ENCODE measurements around the gene RGS11. TPM values are rescaled to one million over a fixed set of nuclear protein-coding genes. Genes with fewer than 3 reads are reported as not detected.

The RGS11 gene
- total and polyA plus RNA-seq, 2 donors, result 2.4 to 6.9 TPM

DNA sequence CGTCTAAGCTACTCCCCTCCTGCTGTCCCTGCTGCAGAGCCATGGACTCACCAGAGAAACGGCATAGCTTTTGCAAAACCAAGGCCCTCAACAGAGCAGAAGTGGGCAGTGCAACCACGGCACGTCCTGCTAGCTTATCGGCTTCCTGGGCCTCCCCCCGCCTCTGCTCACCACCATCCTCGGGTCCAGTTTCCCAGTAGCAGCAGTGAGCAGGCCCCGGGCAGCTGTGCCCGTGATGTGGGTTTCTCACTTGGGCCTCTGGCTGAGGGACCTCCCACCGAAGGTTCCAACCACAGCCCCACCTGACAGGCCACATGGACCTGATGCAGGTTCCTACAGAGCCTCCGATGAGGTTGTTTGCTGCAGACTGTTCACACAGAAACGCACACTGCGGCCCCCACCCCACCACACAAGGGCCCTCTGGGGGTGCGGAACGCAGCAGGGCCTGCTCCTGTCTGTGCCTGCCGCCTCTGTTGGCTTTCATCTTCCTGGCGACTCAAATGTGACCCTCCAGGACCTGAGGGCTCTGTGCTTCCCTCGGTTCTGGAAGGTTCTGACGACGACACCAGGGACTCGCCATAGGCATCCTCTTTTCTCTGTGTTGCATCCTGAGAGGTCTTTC lies 32.1 kb upstream of the RGS11 start:
- 88% methylated on average over 21 of the region's 21 CpGs for WGBS
- Histone ChIP-seq H3K36me3 (ENCODE audit: insufficient read depth) (no peaks in the 10 kb centered on the region), H3K27ac (ENCODE audit: low read depth) (no peak overlapping the region)

DNA sequence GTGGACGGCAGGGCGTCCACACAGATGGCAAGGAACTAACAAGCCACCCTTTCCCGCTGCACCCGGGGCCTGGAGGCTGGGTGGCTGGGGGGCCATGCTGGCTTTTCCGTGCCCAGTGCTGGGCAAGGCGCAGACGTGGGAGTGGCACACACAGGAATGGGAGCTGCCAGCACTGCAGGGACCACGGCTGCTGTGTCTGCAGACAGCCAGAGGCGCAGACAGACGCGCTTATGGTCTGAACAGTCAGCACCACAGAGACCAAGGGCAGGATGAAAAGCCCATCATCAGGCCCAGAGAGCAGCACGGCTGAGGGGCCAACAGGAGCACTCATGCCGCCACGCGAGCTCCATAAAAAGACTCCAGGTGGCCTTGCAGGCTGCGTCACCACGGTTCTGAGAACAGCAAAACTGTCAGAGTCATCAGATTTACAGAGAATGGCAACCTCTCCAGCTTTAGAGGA lies 31.2 kb upstream of the RGS11 start:
- no peaks in the 10 kb centered on the region for H3K36me3 ChIP-seq (ENCODE audit: insufficient read depth)
- DNase-seq (ENCODE audit: extremely low spot score), result no peak
- 85% methylated on average over 17 of the region's 17 CpGs for WGBS
- no peak overlapping the region for H3K4me3 ChIP-seq (ENCODE audit: low read depth, low read length)
- no peak overlapping the region for H3K27ac ChIP-seq (ENCODE audit: low read depth)
- H3K4me1 ChIP-seq (ENCODE audit: insufficient read depth), result no peaks in the 10 kb centered on the region

More for the DNA sequence above, 32.1 kb upstream of the RGS11 start:
- DNase-seq (ENCODE audit: extremely low spot score), result no peak
- no peaks in the 10 kb centered on the region for H3K4me1 ChIP-seq (ENCODE audit: insufficient read depth)
- no peak overlapping the region for H3K4me3 ChIP-seq (ENCODE audit: low read depth, low read length)

DNA sequence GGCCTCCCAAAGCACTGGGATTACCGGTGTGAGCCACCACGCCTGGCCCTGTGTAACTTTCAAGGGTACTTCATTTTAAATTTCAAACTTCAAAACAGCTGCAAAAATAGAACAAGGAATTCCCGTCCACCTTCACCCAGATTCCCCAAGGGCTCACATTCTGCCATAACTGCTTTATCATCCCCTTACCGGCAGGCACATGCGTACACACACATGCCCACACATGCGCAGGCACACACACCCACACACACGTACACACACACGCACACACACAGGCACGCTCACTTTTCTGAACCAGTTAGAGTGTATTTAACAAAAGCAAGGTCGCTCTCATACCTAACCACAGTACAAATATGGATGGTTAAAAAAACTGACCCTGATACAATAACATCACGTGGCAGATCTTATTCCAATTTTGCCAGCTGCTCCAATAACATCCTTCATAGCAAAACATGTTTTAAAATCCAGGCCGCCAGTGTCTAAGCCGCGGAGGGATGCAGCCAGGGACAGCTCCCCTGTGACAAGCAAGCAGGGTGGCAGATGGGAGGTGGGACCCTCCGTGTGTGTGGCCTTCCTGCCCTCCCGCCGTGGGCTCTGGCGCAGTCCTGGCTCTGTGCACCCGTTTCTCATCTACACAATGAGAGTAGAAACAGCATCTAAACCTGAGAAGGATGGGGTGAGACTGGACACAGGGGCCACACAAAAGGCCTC lies 30.3 kb upstream of the RGS11 start:
- Histone ChIP-seq H3K4me3 (ENCODE audit: low read depth, low read length) (no peak overlapping the region), H3K4me1 (ENCODE audit: insufficient read depth) (no peaks in the 10 kb centered on the region), H3K27ac (ENCODE audit: low read depth) (no peak overlapping the region), H3K36me3 (ENCODE audit: insufficient read depth) (no peaks in the 10 kb centered on the region)
- no peak for DNase-seq (ENCODE audit: extremely low spot score)
- WGBS, result 84% methylated on average over 19 of the region's 19 CpGs

DNA sequence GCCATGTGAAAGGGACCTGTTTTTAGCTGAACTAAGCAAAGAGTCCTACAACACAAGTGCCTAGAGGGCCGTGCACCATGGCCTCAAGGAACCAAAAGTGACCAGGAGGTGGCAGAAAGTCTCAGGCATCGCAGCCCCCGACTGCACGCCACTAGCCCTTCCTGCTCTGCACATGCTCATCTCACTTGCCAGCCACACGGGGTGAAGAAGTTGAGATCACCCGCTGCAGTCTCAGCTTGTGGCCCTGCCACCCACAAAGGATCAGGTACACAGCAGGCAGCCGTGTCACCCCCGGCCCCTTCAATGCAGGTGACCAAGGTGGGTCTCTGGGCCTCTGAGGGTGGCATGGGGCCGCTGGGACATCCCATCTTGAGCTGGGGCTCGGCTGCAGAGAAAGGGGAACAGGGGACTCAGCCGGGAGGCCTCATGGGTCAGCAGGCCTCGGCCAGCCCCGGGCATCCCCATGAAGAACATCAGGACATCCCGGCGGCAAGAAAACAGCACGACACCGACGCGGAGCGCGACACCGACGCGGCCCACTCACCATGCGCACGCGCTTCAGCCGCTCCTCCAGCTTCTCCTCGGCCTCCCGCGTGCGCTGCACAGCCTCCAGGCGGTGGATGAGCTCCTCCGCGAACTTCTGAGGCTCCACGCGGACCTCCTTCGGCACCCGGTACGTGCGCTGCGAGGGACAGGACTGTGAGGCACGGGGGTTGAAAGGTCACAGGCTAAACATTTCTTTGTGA lies 28.2 kb upstream of the RGS11 start:
- H3K27ac ChIP-seq (ENCODE audit: low read depth), result no peak overlapping the region
- H3K4me1 ChIP-seq (ENCODE audit: insufficient read depth), result no peaks in the 10 kb centered on the region
- 88% methylated on average over 43 of the region's 43 CpGs for WGBS
- H3K4me3 ChIP-seq (ENCODE audit: low read depth, low read length), result no peak overlapping the region
- H3K36me3 ChIP-seq (ENCODE audit: insufficient read depth), result no peaks in the 10 kb centered on the region
- no peak for DNase-seq (ENCODE audit: extremely low spot score)

DNA sequence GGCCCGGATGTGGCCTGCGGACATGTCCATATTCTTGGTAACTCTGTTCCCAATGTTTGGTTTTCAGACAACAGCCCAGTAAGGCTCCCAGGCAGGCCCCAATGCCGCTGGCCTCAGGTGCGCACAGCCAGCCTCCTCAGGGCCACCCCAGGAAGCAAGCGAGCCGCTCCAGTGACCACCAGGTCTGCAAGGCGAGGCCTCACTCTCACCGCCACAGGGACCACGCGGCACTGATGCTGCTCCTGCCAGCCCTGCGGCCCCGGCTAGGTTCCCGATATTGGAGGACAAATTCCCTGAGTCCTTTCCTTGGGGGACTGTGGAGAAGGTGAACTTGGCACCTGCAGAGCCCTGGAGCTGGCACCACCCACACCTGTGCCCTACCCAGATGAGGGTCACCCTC lies 26.2 kb upstream of the RGS11 start:
- WGBS, result 97% methylated on average over 13 of the region's 13 CpGs
- no peak for DNase-seq (ENCODE audit: extremely low spot score)
- Histone ChIP-seq H3K4me3 (ENCODE audit: low read depth, low read length) (no peak overlapping the region), H3K27ac (ENCODE audit: low read depth) (no peak overlapping the region), H3K36me3 (ENCODE audit: insufficient read depth) (no peaks in the 10 kb centered on the region), H3K4me1 (ENCODE audit: insufficient read depth) (no peaks in the 10 kb centered on the region)

DNA sequence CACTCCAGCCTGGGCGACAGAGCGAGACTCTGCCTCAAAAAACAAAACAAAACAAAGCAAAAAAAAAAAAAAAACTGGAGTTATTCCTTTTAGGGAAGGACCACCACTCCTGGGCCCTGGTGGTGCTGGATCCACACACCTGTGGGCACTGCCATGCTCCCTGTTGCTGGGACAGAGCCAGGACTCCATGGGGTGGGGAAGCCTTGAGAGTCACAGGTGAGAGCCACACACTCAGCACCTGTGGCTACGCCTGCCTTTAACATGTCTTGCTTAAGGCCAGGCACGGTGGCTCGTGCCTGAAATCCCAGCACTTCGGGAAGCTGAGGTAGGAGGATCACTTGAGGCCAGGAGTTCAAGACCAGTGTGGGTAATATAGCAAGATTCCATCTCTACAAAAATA lies 25.5 kb upstream of the RGS11 start:
- no peak overlapping the region for H3K4me3 ChIP-seq (ENCODE audit: low read depth, low read length)
- WGBS, result 98% methylated on average over 6 of the region's 6 CpGs
- no peaks in the 10 kb centered on the region for H3K4me1 ChIP-seq (ENCODE audit: insufficient read depth)
- no peak overlapping the region for H3K27ac ChIP-seq (ENCODE audit: low read depth)
- H3K36me3 ChIP-seq (ENCODE audit: insufficient read depth), result no peaks in the 10 kb centered on the region
- DNase-seq (ENCODE audit: extremely low spot score), result no peak

DNA sequence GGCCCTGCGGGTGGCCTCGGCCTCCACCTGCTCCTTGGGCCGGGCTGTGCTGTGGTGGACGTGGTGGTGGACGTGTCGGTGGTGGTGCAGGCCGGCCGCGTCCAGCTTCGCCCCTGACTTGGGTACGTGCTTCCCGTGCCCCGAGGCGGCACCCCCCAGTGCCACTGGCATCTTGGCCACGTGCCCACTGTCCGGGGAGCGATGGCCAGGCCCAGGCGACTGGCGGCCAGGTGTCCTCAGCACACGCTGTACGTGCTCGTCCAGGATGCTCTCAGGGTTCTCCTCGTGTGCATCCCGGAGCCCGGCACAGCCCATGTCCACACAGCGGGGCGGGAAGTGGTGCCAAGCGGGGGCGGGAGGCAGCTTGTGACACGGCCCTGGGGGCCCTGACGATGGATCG lies 22.1 kb upstream of the RGS11 start:
- H3K4me1 ChIP-seq (ENCODE audit: insufficient read depth), result no peaks in the 10 kb centered on the region
- 94% methylated on average over 32 of the region's 32 CpGs for WGBS
- H3K4me3 ChIP-seq (ENCODE audit: low read depth, low read length), result no peak overlapping the region
- H3K27ac ChIP-seq (ENCODE audit: low read depth), result no peak overlapping the region
- peaks cover 1% of the 10 kb centered on the region for H3K36me3 ChIP-seq (ENCODE audit: insufficient read depth)
- no peak for DNase-seq (ENCODE audit: extremely low spot score)

DNA sequence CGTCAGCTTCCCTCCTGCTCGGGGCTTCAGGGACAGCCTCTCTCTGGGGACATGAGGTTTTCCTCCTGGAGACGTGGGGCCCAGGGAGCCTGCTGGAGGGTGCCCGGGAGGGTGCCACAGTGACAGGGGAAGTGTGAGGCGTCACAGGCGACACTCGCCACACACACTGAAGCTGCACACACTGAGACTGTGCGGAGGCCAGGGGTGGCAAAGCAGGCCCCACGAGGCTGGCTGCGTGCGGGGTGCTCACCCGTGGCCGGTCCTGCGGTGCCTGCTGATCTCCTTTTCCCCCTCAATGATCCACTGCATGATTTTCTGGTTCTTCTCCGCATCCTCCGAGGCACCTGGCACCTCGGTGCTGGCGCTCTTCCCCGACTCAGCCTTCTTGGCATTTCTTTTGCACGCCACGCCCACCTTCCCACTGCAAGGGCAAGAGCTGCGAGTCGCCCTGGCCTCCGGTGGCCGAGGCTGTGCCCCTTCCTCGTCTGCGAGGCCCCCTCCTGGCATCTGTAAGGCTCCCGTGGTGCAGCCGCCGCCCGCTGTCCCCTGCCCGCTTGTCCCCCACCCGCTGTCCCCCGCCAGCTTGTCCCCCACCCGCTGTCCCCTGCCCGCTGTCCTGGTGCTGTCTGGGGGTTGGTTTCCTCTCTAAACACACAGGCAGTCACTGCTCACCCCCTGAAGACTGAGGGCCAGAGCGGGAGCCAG lies 21.2 kb upstream of the RGS11 start:
- no peak overlapping the region for H3K4me3 ChIP-seq (ENCODE audit: low read depth, low read length)
- 91% methylated on average over 37 of the region's 37 CpGs for WGBS
- peaks cover 1% of the 10 kb centered on the region for H3K36me3 ChIP-seq (ENCODE audit: insufficient read depth)
- DNase-seq (ENCODE audit: extremely low spot score), result no peak
- H3K4me1 ChIP-seq (ENCODE audit: insufficient read depth), result no peaks in the 10 kb centered on the region
- no peak overlapping the region for H3K27ac ChIP-seq (ENCODE audit: low read depth)

DNA sequence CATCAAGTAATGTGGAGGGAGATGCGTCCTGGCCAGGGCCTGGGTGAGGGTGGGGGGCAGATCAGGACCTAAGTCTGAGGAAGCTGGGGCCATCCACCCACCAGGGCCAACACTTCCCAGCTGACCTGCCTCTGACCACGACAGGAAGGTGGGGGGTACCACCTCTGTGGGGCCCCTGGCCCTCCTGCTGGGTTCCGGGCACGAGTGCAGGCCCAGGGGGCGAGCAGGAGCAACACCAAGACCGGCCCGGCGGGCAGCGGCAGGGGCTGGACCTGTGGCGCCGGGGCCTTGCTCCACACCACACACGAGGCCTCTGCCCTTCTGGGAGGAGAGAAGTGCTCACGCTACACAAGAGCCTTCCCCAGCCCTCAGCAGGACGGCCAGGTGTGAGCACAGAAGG lies 20.5 kb upstream of the RGS11 start:
- no peak overlapping the region for H3K4me3 ChIP-seq (ENCODE audit: low read depth, low read length)
- DNase-seq (ENCODE audit: extremely low spot score), result no peak
- H3K4me1 ChIP-seq (ENCODE audit: insufficient read depth), result no peaks in the 10 kb centered on the region
- WGBS, result 94% methylated on average over 14 of the region's 14 CpGs
- H3K27ac ChIP-seq (ENCODE audit: low read depth), result no peak overlapping the region
- peaks cover 1% of the 10 kb centered on the region for H3K36me3 ChIP-seq (ENCODE audit: insufficient read depth)

DNA sequence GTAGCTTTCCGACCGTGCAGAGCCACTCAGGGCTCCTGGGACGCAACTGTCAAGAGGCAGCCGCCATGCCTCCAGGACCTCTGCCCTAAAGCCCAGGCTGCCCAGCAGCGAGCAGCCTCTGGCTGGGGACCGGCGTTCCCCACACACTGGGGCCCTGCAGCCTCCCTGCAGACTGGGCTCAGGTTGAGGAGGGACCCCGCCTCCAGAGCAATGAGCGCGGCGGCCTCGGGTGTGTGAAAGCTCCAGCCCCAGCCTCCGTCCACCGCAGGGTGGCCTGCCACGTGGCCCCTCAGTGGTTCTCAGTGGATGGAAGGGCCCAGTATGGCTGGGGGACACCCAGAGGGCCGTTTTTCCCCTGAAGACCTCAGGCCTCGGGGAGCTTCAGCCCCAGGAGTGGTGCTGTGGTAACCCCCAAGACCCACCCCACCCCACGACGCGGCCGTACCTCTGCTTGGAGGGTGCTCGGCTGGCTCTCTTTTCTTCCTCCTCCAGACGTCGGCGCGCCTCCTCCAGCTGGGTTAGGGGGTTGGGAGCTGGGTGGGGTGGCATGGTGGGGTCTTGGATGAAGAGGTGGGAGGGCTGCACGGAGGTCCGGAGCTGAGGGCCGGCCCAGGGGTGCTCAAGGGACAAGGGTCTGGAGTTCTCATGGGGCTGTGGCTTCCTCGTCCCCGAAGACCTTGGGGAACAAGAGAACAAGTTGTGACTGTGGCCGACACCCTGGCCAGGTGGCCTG lies 17.5 kb upstream of the RGS11 start:
- WGBS, result 96% methylated on average over 32 of the region's 32 CpGs
- peaks cover 5% of the 10 kb centered on the region for H3K36me3 ChIP-seq (ENCODE audit: insufficient read depth)
- H3K27ac ChIP-seq (ENCODE audit: low read depth), result no peak overlapping the region
- no peak overlapping the region for H3K4me3 ChIP-seq (ENCODE audit: low read depth, low read length)
- no peaks in the 10 kb centered on the region for H3K4me1 ChIP-seq (ENCODE audit: insufficient read depth)
- no peak for DNase-seq (ENCODE audit: extremely low spot score)

DNA sequence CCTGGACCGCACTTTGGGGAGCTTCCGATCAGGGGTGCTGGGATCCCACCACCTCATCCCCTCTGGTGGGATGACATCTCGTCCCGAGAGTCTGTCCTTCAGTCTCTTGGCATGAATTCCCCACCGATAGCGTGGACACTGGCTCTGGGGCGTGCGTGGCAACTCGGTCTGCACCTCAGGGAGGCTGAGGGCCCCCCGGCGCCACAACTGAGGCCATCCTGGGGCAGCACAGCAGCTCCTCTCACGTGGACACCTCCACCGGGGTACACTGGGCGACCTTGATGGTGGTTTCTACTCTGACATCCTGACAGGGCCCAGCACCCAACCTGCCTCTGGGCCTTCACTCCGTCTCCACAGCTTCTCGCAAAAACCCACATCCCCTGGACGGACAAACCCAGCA lies 15.8 kb upstream of the RGS11 start:
- DNase-seq (ENCODE audit: extremely low spot score), result no peak
- peaks cover 9% of the 10 kb centered on the region for H3K36me3 ChIP-seq (ENCODE audit: insufficient read depth)
- no peak overlapping the region for H3K27ac ChIP-seq (ENCODE audit: low read depth)
- no peak overlapping the region for H3K4me3 ChIP-seq (ENCODE audit: low read depth, low read length)
- WGBS, result 89% methylated on average over 17 of the region's 17 CpGs
- H3K4me1 ChIP-seq (ENCODE audit: insufficient read depth), result no peaks in the 10 kb centered on the region

DNA sequence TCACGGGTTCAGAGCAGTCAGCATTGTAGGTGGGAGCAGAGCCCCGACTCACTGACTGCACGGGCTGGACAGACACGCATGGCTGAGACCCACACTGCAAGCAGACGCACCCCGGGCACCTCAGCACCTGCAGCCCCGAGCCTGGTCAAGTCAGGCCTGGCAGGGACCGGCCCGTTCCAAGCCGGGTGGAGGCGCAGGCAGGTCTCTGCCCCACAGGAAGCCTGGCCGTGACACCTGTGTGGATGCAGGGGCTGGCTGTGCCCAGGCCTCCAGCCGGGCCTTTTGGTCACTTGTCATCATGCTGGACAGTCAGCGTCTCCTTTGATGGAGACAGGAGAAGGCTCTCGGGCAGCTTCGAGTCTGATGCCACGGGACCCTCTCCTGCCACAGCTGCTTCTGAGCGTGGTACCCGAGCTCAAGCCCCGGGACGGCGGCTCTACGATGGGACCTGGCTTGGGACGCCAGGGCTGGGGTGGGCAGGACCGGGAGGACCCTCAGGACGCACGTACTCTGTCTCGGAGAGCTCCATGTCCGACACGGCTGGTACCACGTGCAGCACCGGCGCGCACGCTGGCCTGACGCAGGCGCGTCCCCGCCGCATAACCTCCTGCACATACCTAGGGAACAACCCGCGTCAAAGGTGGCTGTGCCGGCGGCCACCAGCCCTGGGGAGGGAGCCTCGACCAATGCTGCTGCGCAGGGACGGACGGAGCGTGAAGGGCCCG lies 15.1 kb upstream of the RGS11 start:
- no peaks in the 10 kb centered on the region for H3K4me1 ChIP-seq (ENCODE audit: insufficient read depth)
- DNase-seq (ENCODE audit: extremely low spot score), result no peak
- WGBS, result 94% methylated on average over 50 of the region's 50 CpGs
- no peak overlapping the region for H3K27ac ChIP-seq (ENCODE audit: low read depth)
- H3K36me3 ChIP-seq (ENCODE audit: insufficient read depth), result peaks cover 9% of the 10 kb centered on the region
- no peak overlapping the region for H3K4me3 ChIP-seq (ENCODE audit: low read depth, low read length)

Measured in urinary bladder (tissue), 4 donors.